Neural cell (in vitro differentiated cells): ENCODE measurements around the gene IMMP1L. TPM values are rescaled to one million over a fixed set of nuclear protein-coding genes. Genes with fewer than 3 reads are reported as not detected.

Source experiments
- H2AFZ ChIP-seq: fragments of 200-600, 300-800 bp; sonication (generic), shearing (Covaris generic); 2 replicates; pipeline ENCODE4 v1.6.0; 2014; ENCODE audit warnings: low read depth, mild to moderate bottlenecking, antibody characterized with exemption, low read length, moderate library complexity
- H3F3A ChIP-seq: fragments of 200-600 bp; shearing (Covaris generic); 2 replicates; pipeline ENCODE4 v1.6.1; 2016; ENCODE audit warnings: mild to moderate bottlenecking, moderate library complexity, mixed read lengths, antibody characterized with exemption, low read length; ENCODE audit not compliant: insufficient read depth, poor library complexity, severe bottlenecking
- H3K27ac ChIP-seq: fragments of 200-600, 300-800 bp; sonication (generic), shearing (Covaris generic); 2 replicates; pipeline ENCODE4 v1.5.1; 2014; ENCODE audit warnings: mild to moderate bottlenecking, low read length, moderate library complexity
- H3K27me3 ChIP-seq: fragments of 300-800, 200-600 bp; sonication (generic), shearing (Covaris generic); 2 replicates; pipeline ENCODE4 v1.6.0; 2014; ENCODE audit warnings: mild to moderate bottlenecking, low read depth, low read length, moderate library complexity; ENCODE audit not compliant: insufficient read depth
- H3K36me3 ChIP-seq: fragments of 300-800, 200-600 bp; sonication (generic), shearing (Covaris generic); 2 replicates; pipeline ENCODE4 v1.5.1; 2014; ENCODE audit warnings: mild to moderate bottlenecking, antibody characterized with exemption, low read length, moderate library complexity; ENCODE audit not compliant: insufficient read depth
- H3K4me2 ChIP-seq: fragments of 300-800, 200-600 bp; sonication (generic), shearing (Covaris generic); 2 replicates; pipeline ENCODE4 v1.6.0; 2014; ENCODE audit warnings: mild to moderate bottlenecking, low read length
- H3K4me3 ChIP-seq: fragments of 300-800, 200-600 bp; sonication (generic), shearing (Covaris generic); 2 replicates; pipeline ENCODE4 v1.5.1; 2014; ENCODE audit warnings: mild to moderate bottlenecking, low read length, moderate library complexity
- H3K79me2 ChIP-seq: fragments of 200-600 bp; shearing (Covaris generic); replicated peaks from 2 replicates; pipeline ENCODE4 v1.6.0; 2014; ENCODE audit warnings: mild to moderate bottlenecking, low read length, moderate library complexity; ENCODE audit not compliant: insufficient read depth
- H3K9ac ChIP-seq: fragments of 300-800, 200-600 bp; sonication (generic), shearing (Covaris generic); 2 replicates; pipeline ENCODE4 v1.6.1; 2016; ENCODE audit warnings: mild to moderate bottlenecking, low read length, mixed read lengths
- H3K9me2 ChIP-seq: fragments of 200-600 bp; shearing (Covaris generic); 2 replicates; pipeline ENCODE4 v1.6.1; 2016; ENCODE audit warnings: mild to moderate bottlenecking, low read length, mixed read lengths; ENCODE audit not compliant: insufficient read depth
- H3K9me3 ChIP-seq: fragments of 200-600, 300-800 bp; sonication (generic), shearing (Covaris generic); 2 replicates; pipeline ENCODE4 v1.6.1; 2016; ENCODE audit warnings: mild to moderate bottlenecking, mixed run types, low read length, moderate library complexity, mixed read lengths
- H4K20me1 ChIP-seq: fragments of 200-600 bp; shearing (Covaris generic); 2 replicates; pipeline ENCODE4 v1.6.1; 2016; ENCODE audit warnings: mild to moderate bottlenecking, mixed run types; ENCODE audit not compliant: insufficient read depth
- CTCF ChIP-seq: fragments of 450-650 bp; IDR thresholded peaks from 2 replicates; pipeline ENCODE4 v1.5.1; 2014; ENCODE audit warnings: antibody characterized with exemption, mild to moderate bottlenecking, moderate library complexity; ENCODE audit not compliant: poor library complexity, severe bottlenecking
- EP300 ChIP-seq: fragments of 450-650 bp; conservative IDR thresholded peaks from 2 replicates; pipeline ENCODE4 v1.6.1; 2014; ENCODE audit warnings: antibody characterized with exemption, mild to moderate bottlenecking, moderate library complexity; ENCODE audit not compliant: poor library complexity, severe bottlenecking
- EZH2 ChIP-seq: fragments of 200-600, 300-800 bp; shearing (Covaris generic), sonication (generic); IDR thresholded peaks from 2 replicates; pipeline ENCODE4 v1.6.1; 2014; ENCODE audit warnings: antibody characterized with exemption, low read length, borderline replicate concordance, mild to moderate bottlenecking; ENCODE audit not compliant: insufficient read depth, poor library complexity, severe bottlenecking
- MXI1 ChIP-seq: fragments of 450-650 bp; conservative IDR thresholded peaks from 2 replicates; pipeline ENCODE4 v1.6.1; 2014; ENCODE audit warnings: antibody characterized with exemption, mild to moderate bottlenecking; ENCODE audit not compliant: poor library complexity, severe bottlenecking
- POLR2AphosphoS5 ChIP-seq: IDR thresholded peaks from 2 replicates; pipeline ENCODE4 v1.6.1; 2012
- RAD21 ChIP-seq: fragments of 450-650 bp; conservative IDR thresholded peaks from 2 replicates; pipeline ENCODE4 v1.6.1; 2014; ENCODE audit warnings: antibody characterized with exemption, mild to moderate bottlenecking, moderate library complexity
- REST ChIP-seq: IDR thresholded peaks from 2 replicates; pipeline ENCODE4 v1.6.1; 2012; ENCODE audit warnings: borderline replicate concordance
- SMC3 ChIP-seq: fragments of 450-650 bp; conservative IDR thresholded peaks from 2 replicates; pipeline ENCODE4 v1.6.1; 2014; ENCODE audit warnings: antibody characterized with exemption, mild to moderate bottlenecking, moderate library complexity; ENCODE audit not compliant: poor library complexity
- TAF1 ChIP-seq: IDR thresholded peaks from 2 replicates; pipeline ENCODE4 v1.6.1; 2012; ENCODE audit warnings: low read depth
- polyA plus RNA-seq: library from polyadenylated mRNA; depleted of rRNA; stranded (reverse); fragments of >200 nt; gene quantifications from 2 replicates; pipeline ENCODE4 v1.2.3, GENCODE V29; 2014

IMMP1L gene
- polyA plus RNA-seq, 1 donor from 2014 or later: 386 TPM

- no peak overlapping the region for H3K4me3 ChIP-seq
- no peaks in the 10 kb centered on the region for H3K79me2 ChIP-seq
- H3K9me3 ChIP-seq: no peaks in the 10 kb centered on the region
- no peaks in the 10 kb centered on the region for H3F3A ChIP-seq
- H4K20me1 ChIP-seq: no peaks in the 10 kb centered on the region
- H3K27me3 ChIP-seq: no peaks in the 10 kb centered on the region
- no peaks in the 10 kb centered on the region for H3K36me3 ChIP-seq
- no peak overlapping the region for H2AFZ ChIP-seq
- TF ChIP-seq EP300: no peak
- no peak for TF ChIP-seq EZH2
- TF ChIP-seq CTCF: no peak
- TF ChIP-seq SMC3: no peak
- TF ChIP-seq RAD21: no peak
- TF ChIP-seq MXI1: no peak
- no peak for TF ChIP-seq POLR2AphosphoS5
- no peak for TF ChIP-seq REST
- TF ChIP-seq TAF1: no peak
- no peak overlapping the region for H3K4me2 ChIP-seq
- no peak overlapping the region for H3K27ac ChIP-seq
- H3K9ac ChIP-seq: no peak overlapping the region
- no peaks in the 10 kb centered on the region for H3K9me2 ChIP-seq
Measured at GRCh38 chr11:31419669-31420068, 89.8 kb downstream of the IMMP1L start.

- Histone ChIP-seq H3K4me2 (no peak overlapping the region), H3K9ac (no peak overlapping the region), H3K4me3 (no peak overlapping the region), H3K27ac (no peak overlapping the region), H3K27me3 (no peaks in the 10 kb centered on the region), H3K9me2 (no peaks in the 10 kb centered on the region), H2AFZ (no peak overlapping the region), H3F3A (no peaks in the 10 kb centered on the region), H3K36me3 (no peaks in the 10 kb centered on the region), H4K20me1 (no peaks in the 10 kb centered on the region), H3K9me3 (no peaks in the 10 kb centered on the region), H3K79me2 (no peaks in the 10 kb centered on the region)
- TF ChIP-seq TAF1 (no peak), CTCF (no peak), EZH2 (no peak), REST (no peak), SMC3 (no peak)
Measured at GRCh38 chr11:31419138-31419537, 90.3 kb downstream of the IMMP1L start.
